GM23338 (cell line): ENCODE data around the gene DPP10. TPM values are rescaled to one million over a fixed set of nuclear protein-coding genes. Genes with fewer than 3 reads are reported as not detected.

Experiments used
- ATAC-seq: fragments of 200-7000 bp; cut with Tn5 transposase; 3 replicates; pipeline ENCODE4 v1.9.1; 2020
- DNase-seq: peaks from one replicate; pipeline ENCODE4 v3.0.0-alpha.2; 2015; ENCODE audit warnings: low spot score
- H2AFZ ChIP-seq: fragments of 200-600 bp; sonication (generic); 2 replicates; pipeline ENCODE4 v1.8.0; 2016; ENCODE audit warnings: antibody characterized with exemption, mild to moderate bottlenecking, moderate library complexity
- H3F3A ChIP-seq: fragments of 200-600 bp; sonication (generic); replicated peaks from 2 replicates; pipeline ENCODE4 v1.8.0; 2017; ENCODE audit warnings: antibody characterized with exemption, mixed run types, low read depth
- H3K27ac ChIP-seq: fragments of 200-600 bp; sonication (generic); 2 replicates; pipeline ENCODE4 v1.6.1; 2016; ENCODE audit warnings: low read depth
- H3K27me3 ChIP-seq: fragments of 200-600 bp; sonication (generic); 2 replicates; pipeline ENCODE4 v1.8.0; 2016; ENCODE audit warnings: mild to moderate bottlenecking, mixed run types, moderate library complexity; ENCODE audit not compliant: insufficient read depth
- H3K36me3 ChIP-seq: fragments of 200-600 bp; sonication (generic); 2 replicates; pipeline ENCODE4 v1.8.0; 2016; ENCODE audit warnings: mild to moderate bottlenecking; ENCODE audit not compliant: insufficient read depth
- H3K4me1 ChIP-seq: fragments of 200-600 bp; sonication (generic); 2 replicates; pipeline ENCODE4 v1.8.0; 2016; ENCODE audit warnings: mild to moderate bottlenecking, moderate library complexity; ENCODE audit not compliant: insufficient read depth
- H3K4me2 ChIP-seq: fragments of 200-600 bp; sonication (generic); 2 replicates; pipeline ENCODE4 v1.7.1; 2017; ENCODE audit warnings: mixed run types
- H3K4me3 ChIP-seq: fragments of 200-600 bp; sonication (generic); 2 replicates; pipeline ENCODE4 v1.6.1; 2016; ENCODE audit warnings: mixed run types
- H3K79me2 ChIP-seq: fragments of 200-600 bp; sonication (generic); replicated peaks from 2 replicates; pipeline ENCODE4 v1.8.0; 2017; ENCODE audit warnings: mild to moderate bottlenecking; ENCODE audit not compliant: insufficient read depth
- H3K9me2 ChIP-seq: fragments of 200-600 bp; sonication (generic); 2 replicates; pipeline ENCODE4 v1.8.0; 2017; ENCODE audit not compliant: insufficient read depth
- H4K20me1 ChIP-seq: fragments of 200-600 bp; sonication (generic); replicated peaks from 2 replicates; pipeline ENCODE4 v1.8.0; 2017; ENCODE audit warnings: mild to moderate bottlenecking; ENCODE audit not compliant: insufficient read depth
- H3K27ac Mint-ChIP-seq: 2 replicates; pipeline ENCODE4 v1.8.0; 2020; ENCODE audit warnings: inconsistent platforms, mild to moderate bottlenecking, moderate library complexity, mixed read lengths
- H3K27me3 Mint-ChIP-seq: 3 replicates; pipeline ENCODE4 v1.8.0; 2022; ENCODE audit warnings: low read depth, mild to moderate bottlenecking, moderate library complexity, mixed read lengths, inconsistent platforms; ENCODE audit not compliant: insufficient read depth, poor library complexity
- H3K36me3 Mint-ChIP-seq: 3 replicates; pipeline ENCODE4 v1.8.0; 2021; ENCODE audit warnings: low read depth, mild to moderate bottlenecking, inconsistent platforms, moderate library complexity, mixed read lengths
- H3K4me1 Mint-ChIP-seq: 3 replicates; pipeline ENCODE4 v1.8.0; 2020; ENCODE audit warnings: mild to moderate bottlenecking, inconsistent platforms, mixed read lengths
- H3K4me3 Mint-ChIP-seq: 3 replicates; pipeline ENCODE4 v1.8.0; 2021; ENCODE audit warnings: moderate library complexity, mild to moderate bottlenecking, inconsistent platforms, mixed read lengths
- H3K9me3 Mint-ChIP-seq: 3 replicates; pipeline ENCODE4 v1.8.0; 2020; ENCODE audit warnings: moderate library complexity, mild to moderate bottlenecking, inconsistent platforms, mixed read lengths
- CREB1 ChIP-seq: fragments of 250-450 bp; sonication (Bioruptor Pico); IDR thresholded peaks from 2 replicates; pipeline ENCODE4 v1.5.0; 2020; ENCODE audit warnings: low read depth, mild to moderate bottlenecking, moderate library complexity
- EZH2 ChIP-seq: fragments of 200-600 bp; sonication (generic); IDR thresholded peaks from one replicate; pipeline ENCODE4 v1.8.0; 2017; ENCODE audit warnings: antibody characterized with exemption, mild to moderate bottlenecking, low read depth; ENCODE audit not compliant: unreplicated experiment
- EZH2phosphoT487 ChIP-seq: fragments of 200-600 bp; sonication (generic); IDR thresholded peaks from one replicate; pipeline ENCODE4 v1.8.1; 2018; ENCODE audit warnings: antibody characterized with exemption; ENCODE audit not compliant: unreplicated experiment
- JUNB ChIP-seq: IDR thresholded peaks from one replicate; pipeline ENCODE4 v1.6.1; 2016; ENCODE audit warnings: antibody characterized with exemption; ENCODE audit not compliant: unreplicated experiment
- NANOG ChIP-seq: IDR thresholded peaks from 2 replicates; pipeline ENCODE4 v1.6.1; 2016; ENCODE audit warnings: antibody characterized with exemption, borderline replicate concordance
- POLR2AphosphoS5 ChIP-seq: IDR thresholded peaks from 2 replicates; pipeline ENCODE4 v1.6.1; 2016; ENCODE audit warnings: antibody characterized with exemption, low read depth
- STAT1 ChIP-seq: IDR thresholded peaks from one replicate; pipeline ENCODE4 v1.6.1; 2016; ENCODE audit warnings: antibody characterized with exemption; ENCODE audit not compliant: unreplicated experiment
- ZNF114 ChIP-seq: fragments of 250-450 bp; sonication (Bioruptor Pico); IDR thresholded peaks from 2 replicates; pipeline ENCODE4 v1.5.0; 2020; ENCODE audit warnings: mild to moderate bottlenecking, moderate library complexity
- ZNF331 ChIP-seq: fragments of 250-450 bp; sonication (Bioruptor Pico); IDR thresholded peaks from 2 replicates; pipeline ENCODE4 v1.5.0; 2020; ENCODE audit warnings: low read depth, mild to moderate bottlenecking, moderate library complexity
- polyA plus RNA-seq: library from polyadenylated mRNA; unstranded; fragments of >200 nt; fragmentation: Nextera tagmentation; extraction: Ambion mirVana; gene quantifications from 2 replicates; pipeline ENCODE4 v1.2.1, GENCODE V29; 2016
- total RNA-seq: library from RNA; depleted of rRNA; stranded (reverse); fragments of >200 nt; shearing (Covaris generic); gene quantifications from 2 replicates; pipeline ENCODE4 v1.2.3, GENCODE V29; 2014
- TF ChIP-seq, protein P1 (sequence below), 2 experiments: fragments of 200-600 bp in 1 of 2; sonication (generic) in 1 of 2; conservative IDR thresholded peaks; 2 replicates each; pipeline versions ENCODE4 v1.5.1 to v1.6.1; 2016 to 2017; ENCODE audit warnings: antibody characterized with exemption in 2 of 2, low read depth in 2 of 2, mild to moderate bottlenecking in 2 of 2, moderate library complexity in 1 of 2
- TF ChIP-seq, protein P2 (sequence below): fragments of 250-450 bp; sonication (Bioruptor Pico); IDR thresholded peaks from 2 replicates; pipeline ENCODE4 v1.5.0; 2020; ENCODE audit warnings: mild to moderate bottlenecking, moderate library complexity
- TF ChIP-seq, protein P3 (sequence below): IDR thresholded peaks from 2 replicates; pipeline ENCODE4 v1.6.1; 2016; ENCODE audit warnings: antibody characterized with exemption
- TF ChIP-seq, protein P4 (sequence below): IDR thresholded peaks from one replicate; pipeline ENCODE4 v1.6.1; 2018; ENCODE audit warnings: antibody characterized with exemption; ENCODE audit not compliant: unreplicated experiment

The DPP10 gene
- total and polyA plus RNA-seq, 2 experiments from 2014 or later = 3.6 to 14.8 TPM

DNA sequence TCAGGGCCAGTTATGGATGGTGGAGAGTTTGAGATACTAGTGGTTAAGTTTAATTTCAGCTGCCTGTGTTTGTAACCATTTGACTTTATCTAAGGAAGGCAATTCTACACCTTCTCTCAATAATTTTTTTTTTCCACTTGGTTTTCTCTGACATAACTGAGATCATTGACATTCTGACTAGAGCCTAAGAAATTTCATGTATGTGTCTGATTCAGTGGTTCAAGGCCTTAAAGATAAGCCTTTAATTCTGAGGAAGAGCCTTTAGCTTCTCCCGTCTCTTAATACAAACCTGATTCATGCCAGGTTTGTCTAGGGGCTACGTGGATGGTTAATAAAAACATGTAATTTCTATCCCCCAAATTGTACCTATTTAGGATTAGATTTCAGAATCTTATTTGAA is 971.4 kb downstream of the DPP10 start:
- peaks cover 8% of the 10 kb centered on the region; the same call in 1 of the 3 replicates for H3K36me3 Mint-ChIP-seq
- no peak overlapping the region for H3K4me2 ChIP-seq
- H3K9me3 Mint-ChIP-seq = 0 out of 3 replicates have a peak, but pooled peaks cover 9% of the 10 kb centered on the region
- ATAC-seq (no peak), DNase-seq (no peak)
- no peaks in the 10 kb centered on the region for H3K36me3 ChIP-seq
- peaks cover 4% of the 10 kb centered on the region; the same call in 1 of the 2 replicates for H3K9me2 ChIP-seq
- peaks cover 1% of the 10 kb centered on the region for H3K27me3 Mint-ChIP-seq
- H2AFZ ChIP-seq = no peak overlapping the region
- no peaks in the 10 kb centered on the region for H3K4me1 ChIP-seq
- TF ChIP-seq, protein P1, sequence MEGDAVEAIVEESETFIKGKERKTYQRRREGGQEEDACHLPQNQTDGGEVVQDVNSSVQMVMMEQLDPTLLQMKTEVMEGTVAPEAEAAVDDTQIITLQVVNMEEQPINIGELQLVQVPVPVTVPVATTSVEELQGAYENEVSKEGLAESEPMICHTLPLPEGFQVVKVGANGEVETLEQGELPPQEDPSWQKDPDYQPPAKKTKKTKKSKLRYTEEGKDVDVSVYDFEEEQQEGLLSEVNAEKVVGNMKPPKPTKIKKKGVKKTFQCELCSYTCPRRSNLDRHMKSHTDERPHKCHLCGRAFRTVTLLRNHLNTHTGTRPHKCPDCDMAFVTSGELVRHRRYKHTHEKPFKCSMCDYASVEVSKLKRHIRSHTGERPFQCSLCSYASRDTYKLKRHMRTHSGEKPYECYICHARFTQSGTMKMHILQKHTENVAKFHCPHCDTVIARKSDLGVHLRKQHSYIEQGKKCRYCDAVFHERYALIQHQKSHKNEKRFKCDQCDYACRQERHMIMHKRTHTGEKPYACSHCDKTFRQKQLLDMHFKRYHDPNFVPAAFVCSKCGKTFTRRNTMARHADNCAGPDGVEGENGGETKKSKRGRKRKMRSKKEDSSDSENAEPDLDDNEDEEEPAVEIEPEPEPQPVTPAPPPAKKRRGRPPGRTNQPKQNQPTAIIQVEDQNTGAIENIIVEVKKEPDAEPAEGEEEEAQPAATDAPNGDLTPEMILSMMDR (conservative IDR thresholded peaks at IDR 0.05; ENCODE audit: low read depth in 2 of 2) = no peak
- TF ChIP-seq STAT1 = no peak
- TF ChIP-seq NANOG = no peak
- TF ChIP-seq, protein P2, sequence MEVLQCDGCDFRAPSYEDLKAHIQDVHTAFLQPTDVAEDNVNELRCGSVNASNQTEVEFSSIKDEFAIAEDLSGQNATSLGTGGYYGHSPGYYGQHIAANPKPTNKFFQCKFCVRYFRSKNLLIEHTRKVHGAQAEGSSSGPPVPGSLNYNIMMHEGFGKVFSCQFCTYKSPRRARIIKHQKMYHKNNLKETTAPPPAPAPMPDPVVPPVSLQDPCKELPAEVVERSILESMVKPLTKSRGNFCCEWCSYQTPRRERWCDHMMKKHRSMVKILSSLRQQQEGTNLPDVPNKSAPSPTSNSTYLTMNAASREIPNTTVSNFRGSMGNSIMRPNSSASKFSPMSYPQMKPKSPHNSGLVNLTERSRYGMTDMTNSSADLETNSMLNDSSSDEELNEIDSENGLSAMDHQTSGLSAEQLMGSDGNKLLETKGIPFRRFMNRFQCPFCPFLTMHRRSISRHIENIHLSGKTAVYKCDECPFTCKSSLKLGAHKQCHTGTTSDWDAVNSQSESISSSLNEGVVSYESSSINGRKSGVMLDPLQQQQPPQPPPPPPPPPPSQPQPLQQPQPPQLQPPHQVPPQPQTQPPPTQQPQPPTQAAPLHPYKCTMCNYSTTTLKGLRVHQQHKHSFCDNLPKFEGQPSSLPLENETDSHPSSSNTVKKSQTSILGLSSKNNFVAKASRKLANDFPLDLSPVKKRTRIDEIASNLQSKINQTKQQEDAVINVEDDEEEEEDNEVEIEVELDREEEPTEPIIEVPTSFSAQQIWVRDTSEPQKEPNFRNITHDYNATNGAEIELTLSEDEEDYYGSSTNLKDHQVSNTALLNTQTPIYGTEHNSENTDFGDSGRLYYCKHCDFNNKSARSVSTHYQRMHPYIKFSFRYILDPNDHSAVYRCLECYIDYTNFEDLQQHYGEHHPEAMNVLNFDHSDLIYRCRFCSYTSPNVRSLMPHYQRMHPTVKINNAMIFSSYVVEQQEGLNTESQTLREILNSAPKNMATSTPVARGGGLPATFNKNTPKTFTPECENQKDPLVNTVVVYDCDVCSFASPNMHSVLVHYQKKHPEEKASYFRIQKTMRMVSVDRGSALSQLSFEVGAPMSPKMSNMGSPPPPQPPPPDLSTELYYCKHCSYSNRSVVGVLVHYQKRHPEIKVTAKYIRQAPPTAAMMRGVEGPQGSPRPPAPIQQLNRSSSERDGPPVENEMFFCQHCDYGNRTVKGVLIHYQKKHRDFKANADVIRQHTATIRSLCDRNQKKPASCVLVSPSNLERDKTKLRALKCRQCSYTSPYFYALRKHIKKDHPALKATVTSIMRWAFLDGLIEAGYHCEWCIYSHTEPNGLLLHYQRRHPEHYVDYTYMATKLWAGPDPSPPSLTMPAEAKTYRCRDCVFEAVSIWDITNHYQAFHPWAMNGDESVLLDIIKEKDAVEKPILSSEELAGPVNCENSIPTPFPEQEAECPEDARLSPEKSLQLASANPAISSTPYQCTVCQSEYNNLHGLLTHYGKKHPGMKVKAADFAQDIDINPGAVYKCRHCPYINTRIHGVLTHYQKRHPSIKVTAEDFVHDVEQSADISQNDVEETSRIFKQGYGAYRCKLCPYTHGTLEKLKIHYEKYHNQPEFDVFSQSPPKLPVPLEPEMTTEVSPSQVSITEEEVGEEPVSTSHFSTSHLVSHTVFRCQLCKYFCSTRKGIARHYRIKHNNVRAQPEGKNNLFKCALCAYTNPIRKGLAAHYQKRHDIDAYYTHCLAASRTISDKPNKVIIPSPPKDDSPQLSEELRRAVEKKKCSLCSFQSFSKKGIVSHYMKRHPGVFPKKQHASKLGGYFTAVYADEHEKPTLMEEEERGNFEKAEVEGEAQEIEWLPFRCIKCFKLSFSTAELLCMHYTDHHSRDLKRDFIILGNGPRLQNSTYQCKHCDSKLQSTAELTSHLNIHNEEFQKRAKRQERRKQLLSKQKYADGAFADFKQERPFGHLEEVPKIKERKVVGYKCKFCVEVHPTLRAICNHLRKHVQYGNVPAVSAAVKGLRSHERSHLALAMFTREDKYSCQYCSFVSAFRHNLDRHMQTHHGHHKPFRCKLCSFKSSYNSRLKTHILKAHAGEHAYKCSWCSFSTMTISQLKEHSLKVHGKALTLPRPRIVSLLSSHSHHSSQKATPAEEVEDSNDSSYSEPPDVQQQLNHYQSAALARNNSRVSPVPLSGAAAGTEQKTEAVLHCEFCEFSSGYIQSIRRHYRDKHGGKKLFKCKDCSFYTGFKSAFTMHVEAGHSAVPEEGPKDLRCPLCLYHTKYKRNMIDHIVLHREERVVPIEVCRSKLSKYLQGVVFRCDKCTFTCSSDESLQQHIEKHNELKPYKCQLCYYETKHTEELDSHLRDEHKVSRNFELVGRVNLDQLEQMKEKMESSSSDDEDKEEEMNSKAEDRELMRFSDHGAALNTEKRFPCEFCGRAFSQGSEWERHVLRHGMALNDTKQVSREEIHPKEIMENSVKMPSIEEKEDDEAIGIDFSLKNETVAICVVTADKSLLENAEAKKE = no peak
- TF ChIP-seq CREB1 (CRISPR knock-in tag) = no peak
- TF ChIP-seq, protein P3, sequence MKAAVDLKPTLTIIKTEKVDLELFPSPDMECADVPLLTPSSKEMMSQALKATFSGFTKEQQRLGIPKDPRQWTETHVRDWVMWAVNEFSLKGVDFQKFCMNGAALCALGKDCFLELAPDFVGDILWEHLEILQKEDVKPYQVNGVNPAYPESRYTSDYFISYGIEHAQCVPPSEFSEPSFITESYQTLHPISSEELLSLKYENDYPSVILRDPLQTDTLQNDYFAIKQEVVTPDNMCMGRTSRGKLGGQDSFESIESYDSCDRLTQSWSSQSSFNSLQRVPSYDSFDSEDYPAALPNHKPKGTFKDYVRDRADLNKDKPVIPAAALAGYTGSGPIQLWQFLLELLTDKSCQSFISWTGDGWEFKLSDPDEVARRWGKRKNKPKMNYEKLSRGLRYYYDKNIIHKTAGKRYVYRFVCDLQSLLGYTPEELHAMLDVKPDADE = no peak
- TF ChIP-seq EZH2 = no peak
- TF ChIP-seq POLR2AphosphoS5 = no peak
- no peak for TF ChIP-seq ZNF331
- no peak for TF ChIP-seq EZH2phosphoT487
- no peak for TF ChIP-seq JUNB
- no peak for TF ChIP-seq ZNF114
- TF ChIP-seq, protein P4, sequence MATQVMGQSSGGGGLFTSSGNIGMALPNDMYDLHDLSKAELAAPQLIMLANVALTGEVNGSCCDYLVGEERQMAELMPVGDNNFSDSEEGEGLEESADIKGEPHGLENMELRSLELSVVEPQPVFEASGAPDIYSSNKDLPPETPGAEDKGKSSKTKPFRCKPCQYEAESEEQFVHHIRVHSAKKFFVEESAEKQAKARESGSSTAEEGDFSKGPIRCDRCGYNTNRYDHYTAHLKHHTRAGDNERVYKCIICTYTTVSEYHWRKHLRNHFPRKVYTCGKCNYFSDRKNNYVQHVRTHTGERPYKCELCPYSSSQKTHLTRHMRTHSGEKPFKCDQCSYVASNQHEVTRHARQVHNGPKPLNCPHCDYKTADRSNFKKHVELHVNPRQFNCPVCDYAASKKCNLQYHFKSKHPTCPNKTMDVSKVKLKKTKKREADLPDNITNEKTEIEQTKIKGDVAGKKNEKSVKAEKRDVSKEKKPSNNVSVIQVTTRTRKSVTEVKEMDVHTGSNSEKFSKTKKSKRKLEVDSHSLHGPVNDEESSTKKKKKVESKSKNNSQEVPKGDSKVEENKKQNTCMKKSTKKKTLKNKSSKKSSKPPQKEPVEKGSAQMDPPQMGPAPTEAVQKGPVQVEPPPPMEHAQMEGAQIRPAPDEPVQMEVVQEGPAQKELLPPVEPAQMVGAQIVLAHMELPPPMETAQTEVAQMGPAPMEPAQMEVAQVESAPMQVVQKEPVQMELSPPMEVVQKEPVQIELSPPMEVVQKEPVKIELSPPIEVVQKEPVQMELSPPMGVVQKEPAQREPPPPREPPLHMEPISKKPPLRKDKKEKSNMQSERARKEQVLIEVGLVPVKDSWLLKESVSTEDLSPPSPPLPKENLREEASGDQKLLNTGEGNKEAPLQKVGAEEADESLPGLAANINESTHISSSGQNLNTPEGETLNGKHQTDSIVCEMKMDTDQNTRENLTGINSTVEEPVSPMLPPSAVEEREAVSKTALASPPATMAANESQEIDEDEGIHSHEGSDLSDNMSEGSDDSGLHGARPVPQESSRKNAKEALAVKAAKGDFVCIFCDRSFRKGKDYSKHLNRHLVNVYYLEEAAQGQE = no peak
- H3K27ac ChIP-seq = no peak overlapping the region
- no peaks in the 10 kb centered on the region for H3K27me3 ChIP-seq
- no peaks in the 10 kb centered on the region for H3K79me2 ChIP-seq
- no peak overlapping the region for H3K4me3 Mint-ChIP-seq
- H3K4me3 ChIP-seq = no peak overlapping the region
- H4K20me1 ChIP-seq = no peaks in the 10 kb centered on the region
- H3K4me1 Mint-ChIP-seq = 0 out of 3 replicates have a peak, but pooled peaks cover 4% of the 10 kb centered on the region
- H3K27ac Mint-ChIP-seq = peak overlapping the region; percentile 56; the same call in 1 of the 2 replicates
- no peaks in the 10 kb centered on the region for H3F3A ChIP-seq
